Measurements from ENCODE around the gene SGK2. TPM values are rescaled to one million over a fixed set of nuclear protein-coding genes. Genes with fewer than 3 reads are reported as not detected.

SGK2 gene
- 10 to 100 TPM in 3 of 4 donors, 1 to 10 TPM in 1; 5.5 to 22.4 (median 15.3) TPM for total RNA-seq

- no peak for TF ChIP-seq CTCF (IDR thresholded peaks at IDR 0.05; ENCODE audit: low read depth)
Observed at GRCh38 chr20:43558412-43559146, at the start of gene SGK2. TSS of gene SGK2 (plus strand) at chr20:43559027. CDS start at chr20:43566496, 7,469 bp downstream.

GRCh38 chr20:43511879-43512278 is 46.9 kb upstream of the SGK2 start:
- TF ChIP-seq CTCF (IDR thresholded peaks at IDR 0.05; ENCODE audit: low read depth): no peak

GRCh38 chr20:43513372-43513930 is 45.4 kb upstream of the SGK2 start:
- no peak for TF ChIP-seq CTCF (IDR thresholded peaks at IDR 0.05; ENCODE audit: low read depth)

- TF ChIP-seq CTCF (IDR thresholded peaks at IDR 0.05; ENCODE audit: low read depth): no peak
Observed at GRCh38 chr20:43513931-43514647, 44.7 kb upstream of the SGK2 start.

GRCh38 chr20:43514648-43514999 is 44.2 kb upstream of the SGK2 start:
- TF ChIP-seq CTCF (IDR thresholded peaks at IDR 0.05; ENCODE audit: low read depth): no peak

GRCh38 chr20:43515628-43516027 is 43.2 kb upstream of the SGK2 start:
- TF ChIP-seq CTCF (IDR thresholded peaks at IDR 0.05; ENCODE audit: low read depth): no peak

GRCh38 chr20:43516251-43516824 is 42.5 kb upstream of the SGK2 start:
- no peak for TF ChIP-seq CTCF (IDR thresholded peaks at IDR 0.05; ENCODE audit: low read depth)

All from subcutaneous adipose tissue (tissue), 4 donors.